Activated naive CD4-positive, alpha-beta T cell treated with anti-CD3 and anti-CD28 coated beads, Interleukin-2, amount 50 U/mL, for 16 hours (primary cell): ENCODE results near the gene PCDHB16.
"Not testable (repeated sequence)": the region's sequence is repeated elsewhere in the genome, so short reads cannot be mapped to it uniquely, and the experiment has no call there.

ENCODE experiments used
- DNase-seq: peaks from one replicate; pipeline ENCODE4 v3.0.0-alpha.2; 2020

PCDHB16 gene

GRCh38 chr5:141182248-141182647 lies at the start of gene PCDHB16:
Gene PCDHB16, plus strand, starts transcription at chr5:141182387. Its CDS starts 173 bp downstream, at chr5:141182560.
- no peak for DNase-seq

DNA sequence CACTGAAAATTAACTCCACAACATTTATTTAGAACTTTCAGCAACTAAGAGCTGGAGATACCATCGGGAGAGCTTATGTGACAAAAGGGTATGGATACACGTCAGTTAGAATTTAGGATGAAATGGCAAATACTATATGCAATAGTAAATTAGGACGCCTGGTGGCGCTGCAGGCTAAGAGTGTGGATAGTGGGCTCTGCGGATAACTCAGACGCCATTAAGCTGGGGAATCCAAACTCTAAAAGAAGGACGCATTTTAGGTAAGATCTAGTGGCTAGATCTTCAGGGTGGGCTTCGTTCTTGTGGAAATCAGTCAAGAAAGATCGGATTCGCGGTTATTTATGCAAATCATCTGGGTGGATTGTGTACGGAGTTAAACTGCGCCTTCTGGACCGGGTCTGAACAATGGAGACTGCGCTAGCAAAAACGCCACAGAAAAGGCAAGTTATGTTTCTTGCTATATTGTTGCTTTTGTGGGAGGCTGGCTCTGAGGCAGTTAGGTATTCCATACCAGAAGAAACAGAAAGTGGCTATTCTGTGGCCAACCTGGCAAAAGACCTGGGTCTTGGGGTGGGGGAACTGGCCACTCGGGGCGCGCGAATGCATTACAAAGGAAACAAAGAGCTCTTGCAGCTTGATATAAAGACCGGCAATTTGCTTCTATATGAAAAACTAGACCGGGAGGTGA lies 47.0 kb upstream of the PCDHB16 start, which contains the start of gene PCDHB5:
PCDHB5 (plus strand) TSS at position 177 of the 688 bp plus-strand sequence; CDS start at position 406, 229 bp downstream.
- no peak for DNase-seq

GRCh38 chr5:141135718-141136266 lies 46.4 kb upstream of the PCDHB16 start:
- no peak for DNase-seq

GRCh38 chr5:141137346-141137745 lies 44.8 kb upstream of the PCDHB16 start:
- DNase-seq: not testable (repeated sequence)

DNA sequence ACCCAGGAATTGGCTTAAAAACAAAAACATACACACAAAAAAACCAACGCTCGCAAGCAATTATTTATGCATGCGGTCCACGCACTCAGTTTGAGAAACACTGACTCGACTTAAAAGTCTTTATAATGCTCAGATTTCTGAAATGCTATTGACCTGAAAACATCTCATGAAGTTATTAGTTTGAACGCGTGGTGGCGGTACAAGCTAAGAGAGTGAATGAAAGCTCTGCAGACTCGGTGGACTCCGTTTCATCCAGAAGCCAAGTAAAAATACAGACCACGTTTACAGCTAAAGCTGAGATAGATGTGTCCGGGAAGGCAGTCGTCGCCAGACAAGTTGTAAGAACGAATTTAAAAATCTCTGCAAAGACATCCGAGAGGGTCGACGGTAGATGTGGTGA lies 32.4 kb upstream of the PCDHB16 start, which contains the start of gene PCDHB6:
PCDHB6 (plus strand) TSS at position 246 of the 400 bp plus-strand sequence. CDS start 201 bp downstream, outside the sequence.
- no peak for DNase-seq

GRCh38 chr5:141150224-141150992 lies 31.8 kb upstream of the PCDHB16 start:
- no peak for DNase-seq

DNA sequence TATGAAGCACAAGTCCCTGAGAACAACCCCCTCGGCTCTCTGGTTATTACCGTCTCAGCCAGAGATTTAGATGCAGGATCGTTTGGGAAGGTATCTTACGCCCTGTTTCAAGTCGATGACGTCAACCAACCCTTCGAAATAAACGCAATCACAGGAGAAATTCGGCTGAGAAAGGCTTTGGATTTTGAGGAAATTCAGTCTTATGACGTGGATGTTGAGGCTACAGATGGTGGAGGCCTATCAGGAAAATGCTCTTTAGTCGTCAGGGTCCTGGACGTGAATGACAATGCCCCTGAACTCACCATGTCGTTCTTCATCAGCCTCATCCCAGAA lies 31.2 kb upstream of the PCDHB16 start:
- no peak for DNase-seq

GRCh38 chr5:141151632-141152031 lies 30.6 kb upstream of the PCDHB16 start:
- DNase-seq: not testable (repeated sequence)

GRCh38 chr5:141152096-141152495 lies 30.1 kb upstream of the PCDHB16 start:
- DNase-seq: not testable (repeated sequence)

DNA sequence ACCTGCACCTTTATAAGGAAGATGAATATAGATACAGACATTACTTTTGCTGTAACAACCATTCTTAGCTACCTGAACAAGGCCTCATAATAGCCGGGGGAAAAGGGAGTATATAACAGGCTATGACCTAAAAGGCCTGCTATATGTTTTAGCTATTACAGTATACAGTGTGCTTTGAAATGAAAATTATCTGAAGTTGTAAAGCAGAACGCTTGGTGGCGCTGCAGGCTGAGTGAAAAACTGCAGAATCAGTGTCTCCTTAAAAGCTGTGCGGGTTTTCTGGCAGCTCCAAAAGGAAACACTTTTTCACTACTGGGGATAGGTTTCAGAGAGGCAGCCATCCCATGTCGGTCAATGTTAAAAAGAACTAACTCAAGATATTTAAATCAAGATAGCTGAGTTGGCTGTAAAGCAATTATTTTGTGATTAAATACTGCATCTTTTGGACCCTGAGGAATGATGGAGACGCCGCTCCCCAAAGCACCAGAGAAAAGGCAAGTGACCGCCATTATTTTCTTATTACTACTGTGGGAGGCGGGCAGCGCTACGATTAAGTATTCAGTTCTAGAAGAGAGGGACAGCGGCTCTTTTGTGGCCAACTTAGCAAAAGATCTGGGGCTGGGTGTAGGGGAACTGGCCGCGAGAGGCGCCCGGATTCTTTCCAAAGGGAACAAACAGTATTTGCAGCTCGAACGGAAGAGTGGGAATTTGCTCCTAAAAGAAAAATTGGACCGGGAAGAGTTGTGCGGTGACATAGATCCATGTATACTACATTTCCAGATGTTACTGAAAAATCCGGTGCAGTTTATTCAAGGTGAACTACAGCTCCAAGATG lies 26.4 kb upstream of the PCDHB16 start:
- DNase-seq: no peak

DNA sequence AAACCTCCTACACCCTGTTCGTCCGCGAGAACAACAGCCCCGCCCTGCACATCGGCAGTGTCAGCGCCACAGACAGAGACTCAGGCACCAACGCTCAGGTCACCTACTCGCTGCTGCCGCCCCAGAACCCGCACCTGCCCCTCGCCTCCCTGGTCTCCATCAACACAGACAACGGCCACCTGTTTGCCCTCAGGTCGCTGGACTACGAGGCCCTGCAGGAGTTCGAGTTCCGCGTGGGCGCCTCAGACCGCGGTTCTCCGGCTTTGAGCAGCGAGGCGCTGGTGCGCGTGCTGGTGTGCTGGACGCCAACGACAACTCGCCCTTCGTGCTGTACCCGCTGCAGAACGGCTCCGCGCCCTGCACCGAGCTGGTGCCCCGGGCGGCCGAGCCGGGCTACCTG lies 24.8 kb upstream of the PCDHB16 start:
- DNase-seq: not testable (repeated sequence)

DNA sequence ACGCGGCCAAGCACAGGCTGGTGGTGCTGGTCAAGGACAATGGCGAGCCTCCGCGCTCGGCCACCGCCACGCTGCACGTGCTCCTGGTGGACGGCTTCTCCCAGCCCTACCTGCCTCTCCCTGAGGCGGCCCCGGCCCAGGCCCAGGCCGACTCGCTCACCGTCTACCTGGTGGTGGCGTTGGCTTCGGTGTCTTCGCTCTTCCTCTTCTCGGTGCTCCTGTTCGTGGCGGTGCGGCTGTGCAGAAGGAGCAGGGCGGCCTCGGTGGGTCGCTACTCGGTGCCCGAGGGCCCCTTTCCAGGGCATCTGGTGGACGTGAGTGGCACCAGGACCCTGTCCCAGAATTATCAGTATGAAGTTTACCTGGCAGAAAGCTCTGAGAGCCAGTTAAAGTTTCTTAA lies 24.3 kb upstream of the PCDHB16 start:
- not testable (repeated sequence) for DNase-seq

DNA sequence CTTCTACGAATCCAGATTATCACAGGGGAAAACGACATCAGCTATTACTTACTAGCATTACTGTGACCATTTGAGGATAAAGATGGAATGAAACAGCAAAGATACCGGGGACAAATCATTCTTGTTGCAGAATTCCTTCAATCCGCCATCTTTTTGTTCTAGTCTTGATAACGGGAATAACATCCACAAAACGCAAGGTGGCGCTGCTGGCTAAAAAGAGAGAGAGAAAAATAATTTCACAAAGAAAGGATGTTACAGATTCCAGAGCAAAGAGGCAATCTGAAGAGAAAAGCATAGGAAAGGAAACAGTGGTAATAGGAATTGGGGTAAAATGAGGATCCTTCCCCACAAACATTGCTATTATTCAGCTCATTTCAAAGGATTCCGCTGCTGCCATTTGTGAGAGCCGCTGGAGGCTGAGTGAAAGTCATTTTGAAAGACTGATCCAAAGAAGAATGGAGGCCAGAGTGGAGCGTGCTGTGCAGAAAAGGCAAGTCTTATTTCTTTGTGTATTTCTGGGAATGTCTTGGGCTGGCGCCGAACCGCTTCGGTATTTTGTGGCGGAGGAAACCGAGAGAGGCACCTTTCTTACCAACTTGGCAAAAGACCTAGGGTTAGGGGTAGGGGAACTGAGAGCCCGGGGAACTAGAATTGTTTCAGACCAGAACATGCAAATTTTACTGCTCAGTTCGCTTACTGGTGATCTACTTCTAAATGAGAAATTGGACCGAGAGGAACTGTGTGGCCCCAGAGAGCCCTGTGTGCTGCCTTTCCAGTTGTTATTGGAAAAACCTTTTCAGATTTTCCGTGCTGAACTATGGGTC lies 9.6 kb upstream of the PCDHB16 start, which contains the start of gene PCDHB7:
PCDHB7 (plus strand) TSS at position 264 of the 824 bp plus-strand sequence; CDS start at position 456, 192 bp downstream.
- DNase-seq: no peak

DNA sequence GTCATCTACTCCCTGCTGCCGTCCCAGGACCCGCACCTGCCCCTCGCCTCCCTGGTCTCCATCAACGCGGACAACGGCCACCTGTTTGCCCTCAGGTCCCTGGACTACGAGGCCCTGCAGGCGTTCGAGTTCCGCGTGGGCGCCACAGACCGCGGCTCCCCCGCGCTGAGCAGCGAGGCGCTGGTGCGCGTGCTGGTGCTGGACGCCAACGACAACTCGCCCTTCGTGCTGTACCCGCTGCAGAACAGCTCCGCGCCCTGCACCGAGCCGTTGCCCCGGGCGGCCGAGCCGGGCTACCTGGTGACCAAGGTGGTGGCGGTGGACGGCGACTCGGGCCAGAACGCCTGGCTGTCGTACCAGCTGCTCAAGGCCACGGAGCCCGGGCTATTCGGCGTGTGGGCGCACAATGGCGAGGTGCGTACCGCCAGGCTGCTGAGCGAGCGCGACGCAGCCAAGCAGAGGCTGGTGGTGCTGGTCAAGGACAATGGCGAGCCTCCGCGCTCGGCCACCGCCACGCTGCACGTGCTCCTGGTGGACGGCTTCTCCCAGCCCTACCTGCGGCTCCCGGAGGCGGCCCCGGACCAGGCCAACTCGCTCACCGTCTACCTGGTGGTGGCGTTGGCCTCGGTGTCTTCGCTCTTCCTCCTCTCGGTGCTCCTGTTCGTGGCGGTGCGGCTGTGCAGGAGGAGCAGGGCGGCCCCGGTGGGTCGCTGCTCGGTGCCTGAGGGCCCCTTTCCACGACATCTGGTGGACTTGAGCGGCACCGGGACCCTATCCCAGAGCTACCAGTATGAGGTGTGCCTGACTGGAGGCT lies 7.7 kb upstream of the PCDHB16 start:
- DNase-seq: not testable (repeated sequence)

- no peak for DNase-seq
Measured at GRCh38 chr5:141175933-141176332, 6.3 kb upstream of the PCDHB16 start.

DNA sequence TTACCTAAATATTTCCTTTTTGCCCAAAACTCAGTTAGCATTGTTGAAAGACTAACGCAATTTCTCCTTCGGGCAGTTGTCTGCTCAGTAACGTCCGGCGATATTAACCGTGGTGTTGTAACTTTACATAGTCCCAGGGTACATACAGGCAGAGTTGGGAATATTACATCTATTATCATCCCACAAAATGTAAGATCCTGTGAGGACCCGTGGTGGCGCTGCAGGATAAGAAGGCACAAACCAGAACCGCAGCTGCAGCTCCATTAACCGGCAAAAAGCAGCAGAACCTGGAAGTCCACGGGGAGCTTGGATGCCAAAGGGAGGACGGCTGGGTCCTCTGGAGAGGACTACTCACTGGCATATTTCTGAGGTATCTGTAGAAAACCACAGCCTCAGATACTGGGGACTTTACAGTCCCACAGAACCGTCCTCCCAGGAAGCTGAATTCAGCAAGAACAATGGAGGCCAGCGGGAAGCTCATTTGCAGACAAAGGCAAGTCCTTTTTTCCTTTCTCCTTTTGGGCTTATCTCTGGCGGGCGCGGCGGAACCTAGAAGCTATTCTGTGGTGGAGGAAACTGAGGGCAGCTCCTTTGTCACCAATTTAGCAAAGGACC lies 4.5 kb upstream of the PCDHB16 start, which contains the start of gene PCDHB8:
PCDHB8 (plus strand) TSS at position 214 of the 615 bp plus-strand sequence; CDS start at position 459, 245 bp downstream.
- DNase-seq: not testable (repeated sequence)

- not testable (repeated sequence) for DNase-seq
Measured at GRCh38 chr5:141179371-141179770, 2.8 kb upstream of the PCDHB16 start.

DNA sequence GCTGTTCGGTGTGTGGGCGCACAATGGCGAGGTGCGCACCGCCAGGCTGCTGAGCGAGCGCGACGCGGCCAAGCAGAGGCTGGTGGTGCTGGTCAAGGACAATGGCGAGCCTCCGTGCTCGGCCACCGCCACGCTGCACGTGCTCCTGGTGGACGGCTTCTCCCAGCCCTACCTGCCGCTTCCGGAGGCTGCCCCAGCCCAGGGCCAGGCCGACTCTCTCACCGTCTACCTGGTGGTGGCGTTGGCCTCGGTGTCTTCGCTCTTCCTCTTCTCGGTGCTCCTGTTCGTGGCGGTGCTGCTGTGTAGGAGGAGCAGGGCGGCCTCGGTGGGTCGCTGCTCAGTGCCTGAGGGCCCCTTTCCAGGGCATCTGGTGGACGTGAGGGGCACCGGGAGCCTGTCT lies 2.3 kb upstream of the PCDHB16 start:
- not testable (repeated sequence) for DNase-seq

GRCh38 chr5:141180313-141180712 lies 1.9 kb upstream of the PCDHB16 start:
- DNase-seq: no peak
